HG02852 (cell line): ENCODE measurements around the gene CYP39A1.

Experiments used
- ATAC-seq: cut with Tn5 transposase; IDR thresholded peaks from one replicate; pipeline ENCODE4 v1.9.1; 2021; ENCODE audit warnings: mild to moderate bottlenecking, moderate library complexity; ENCODE audit not compliant: unreplicated experiment

CYP39A1 gene

DNA sequence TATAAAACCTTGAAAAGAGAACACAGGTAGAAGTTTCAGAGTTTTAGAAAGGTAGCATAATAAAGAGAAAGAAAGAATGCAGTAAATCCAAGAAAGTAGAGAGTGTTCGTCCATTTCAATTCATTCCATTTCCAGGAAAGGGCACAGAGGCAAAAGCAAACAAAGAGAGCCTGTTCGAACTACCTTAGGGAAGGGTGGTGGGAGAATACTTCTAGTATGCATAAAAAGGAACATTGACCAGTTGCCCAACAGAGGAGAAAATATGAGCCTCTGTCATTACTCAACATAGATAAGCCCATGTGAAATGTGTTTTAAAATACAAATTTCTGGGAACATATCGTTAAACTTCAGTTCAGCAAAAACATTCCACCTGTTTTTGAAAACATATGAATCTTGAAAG lies 60.6 kb downstream of the CYP39A1 start:
- no peak for ATAC-seq

DNA sequence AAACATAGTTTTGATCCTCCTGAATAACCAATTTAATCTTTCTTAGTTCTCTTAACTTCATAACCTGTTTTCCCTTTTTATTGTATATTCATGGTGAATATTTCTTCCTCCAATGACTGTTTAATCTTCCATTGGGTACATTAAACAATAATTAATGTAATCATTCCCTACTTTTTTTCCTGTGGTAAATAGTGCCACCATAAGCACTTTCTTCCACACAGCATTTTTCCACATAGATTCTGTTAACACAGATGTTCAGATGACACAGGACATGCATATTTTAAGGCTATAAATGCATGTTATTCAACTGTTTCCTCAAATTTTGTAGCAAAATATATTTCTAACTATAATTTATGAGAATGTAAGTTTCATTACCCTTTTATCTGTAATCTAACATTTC lies 61.9 kb downstream of the CYP39A1 start:
- no peak for ATAC-seq

DNA sequence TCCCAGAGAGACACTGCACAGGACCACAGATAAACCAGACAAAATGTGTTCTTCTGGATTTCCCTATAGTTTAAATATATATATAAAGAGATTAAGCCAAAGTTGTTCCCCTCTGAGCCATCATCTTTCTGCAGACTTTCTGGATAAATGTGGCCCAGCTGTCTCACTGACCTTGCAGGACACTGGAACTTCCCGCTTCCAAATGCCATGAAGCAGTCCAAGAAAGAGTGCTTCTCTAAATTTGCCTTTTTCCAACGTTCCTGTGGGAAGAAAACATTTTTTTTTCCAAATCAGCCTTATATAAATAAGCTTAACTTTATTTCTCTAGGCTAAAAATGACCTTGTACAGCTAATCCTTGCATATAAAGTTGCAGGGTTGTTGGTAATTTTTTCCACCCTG lies 65.7 kb downstream of the CYP39A1 start:
- ATAC-seq, result no peak

DNA sequence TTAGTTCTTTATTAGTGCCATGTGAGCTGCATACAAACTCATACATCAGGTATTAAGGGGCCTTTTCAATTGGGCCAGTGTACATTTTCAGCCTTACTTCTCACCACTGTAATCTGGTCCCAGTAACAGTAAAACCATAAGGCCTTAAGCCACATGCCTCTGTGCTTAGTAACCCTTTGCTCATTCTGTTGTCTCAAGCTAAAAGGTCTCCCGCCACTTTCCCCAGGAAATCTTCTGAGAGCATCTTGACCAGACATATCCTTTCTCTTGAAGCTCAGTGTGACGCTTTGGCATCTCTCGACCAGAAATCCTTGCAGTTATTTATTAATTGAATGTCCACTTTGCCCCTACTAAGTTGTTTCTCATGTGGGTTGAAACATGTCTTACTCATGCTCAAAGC lies 68.0 kb downstream of the CYP39A1 start:
- ATAC-seq, result no peak

DNA sequence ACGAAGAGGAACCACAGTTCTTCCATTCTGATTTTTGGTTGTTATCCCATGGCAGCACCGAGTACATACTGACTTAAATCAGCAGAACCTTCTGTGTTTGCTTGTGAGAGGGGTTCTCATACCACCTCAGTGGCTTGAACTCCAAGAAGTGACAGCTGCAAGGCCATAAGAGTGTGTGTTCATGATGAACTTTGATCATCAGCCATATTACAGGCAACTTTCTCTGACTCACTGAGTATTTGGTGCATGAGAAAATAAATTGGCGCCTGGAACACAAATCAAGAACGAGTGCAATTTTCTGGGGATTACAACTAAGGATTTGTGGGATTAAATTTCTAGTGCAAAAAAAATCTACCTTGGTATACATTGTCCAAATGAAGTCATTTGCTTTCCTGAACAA lies 68.9 kb downstream of the CYP39A1 start:
- no peak for ATAC-seq

DNA sequence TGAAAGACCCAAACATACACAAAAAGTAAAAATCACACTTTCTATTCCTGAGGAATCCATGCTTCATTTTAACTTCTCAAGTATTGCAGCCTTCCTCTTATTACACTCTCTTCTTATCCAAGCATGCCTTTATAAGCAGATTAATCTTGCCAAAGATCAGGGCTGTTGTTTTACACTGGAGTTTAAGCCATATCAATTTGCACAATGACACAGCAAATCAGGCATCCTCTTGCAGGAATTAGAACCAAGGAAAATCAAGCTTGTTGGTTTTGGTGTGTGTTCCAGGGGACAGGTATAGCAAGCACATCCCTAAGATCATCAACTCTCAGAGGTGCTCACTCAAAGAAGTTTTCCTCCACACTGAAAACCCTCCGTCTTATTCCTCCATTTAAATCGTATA lies 69.5 kb downstream of the CYP39A1 start:
- no peak for ATAC-seq

DNA sequence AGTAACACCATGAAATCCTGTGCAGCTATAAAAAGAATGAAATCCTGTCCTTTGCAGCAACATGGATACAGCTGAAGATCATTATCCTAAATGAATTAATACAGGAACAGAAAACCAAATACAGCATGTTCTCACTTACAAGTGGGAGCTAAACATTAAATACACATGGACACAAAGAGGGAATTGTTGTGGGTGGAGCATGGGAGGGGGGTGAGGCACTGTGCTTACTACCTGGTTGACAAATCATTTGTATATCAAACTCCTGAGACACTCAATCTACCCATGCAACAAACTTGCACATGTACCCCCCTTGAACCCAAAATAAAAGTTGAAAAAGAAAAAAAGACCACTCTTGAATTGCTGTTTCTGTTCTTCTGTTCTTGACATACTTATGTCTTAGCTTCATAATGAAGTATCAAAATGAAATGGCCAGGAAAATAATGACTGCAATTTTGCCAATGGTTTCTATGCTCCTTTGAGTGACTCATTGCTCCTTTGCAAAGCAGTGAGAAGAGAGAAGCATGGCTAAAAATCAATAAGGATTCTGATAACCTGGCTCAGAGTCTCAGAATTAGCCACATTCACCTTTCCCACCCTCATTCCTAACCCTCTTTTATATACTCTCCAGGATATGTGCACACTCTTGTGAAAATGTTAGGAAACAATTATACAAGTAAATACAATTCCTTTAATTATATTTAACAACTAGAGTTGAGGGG lies 71.0 kb downstream of the CYP39A1 start:
- ATAC-seq, result no peak

DNA sequence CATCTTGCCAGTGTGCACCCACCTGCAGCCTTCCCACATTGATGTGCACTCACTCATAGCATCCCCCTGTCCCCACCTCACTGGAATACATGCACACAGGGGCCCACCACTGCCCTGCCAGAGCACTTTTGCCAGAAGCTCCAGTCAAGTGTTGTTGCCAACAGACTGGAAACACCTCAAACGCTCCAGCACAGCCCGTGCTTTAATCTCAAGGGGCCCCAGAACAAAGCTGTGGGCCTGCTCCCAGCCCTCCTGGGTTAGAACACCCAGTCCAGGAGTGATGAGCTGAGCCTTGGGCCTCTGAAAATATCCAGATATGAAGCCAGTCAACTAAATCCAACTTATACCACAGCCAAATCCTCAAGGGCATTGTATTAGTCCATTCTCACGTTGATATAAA lies 77.1 kb downstream of the CYP39A1 start:
- no peak for ATAC-seq

DNA sequence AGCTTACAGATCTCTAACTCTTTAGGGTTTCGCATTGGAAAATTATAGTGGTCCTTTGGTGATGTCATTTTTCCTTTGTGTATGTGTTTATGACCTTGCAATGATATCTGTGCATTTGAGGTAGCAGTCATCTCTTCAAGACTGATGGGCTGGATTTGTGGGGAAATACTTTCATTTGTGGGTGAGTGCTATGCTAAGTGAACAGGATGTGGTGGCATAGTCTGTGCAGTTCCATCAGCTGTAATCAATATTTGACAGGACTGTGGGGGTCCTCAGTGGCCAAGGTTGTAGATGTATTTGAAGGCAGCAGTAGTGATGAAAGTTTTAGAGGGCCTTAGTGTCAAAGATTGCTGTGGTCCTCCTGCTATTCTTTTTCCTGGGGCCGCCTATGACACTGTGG lies 79.5 kb downstream of the CYP39A1 start:
- no peak for ATAC-seq

DNA sequence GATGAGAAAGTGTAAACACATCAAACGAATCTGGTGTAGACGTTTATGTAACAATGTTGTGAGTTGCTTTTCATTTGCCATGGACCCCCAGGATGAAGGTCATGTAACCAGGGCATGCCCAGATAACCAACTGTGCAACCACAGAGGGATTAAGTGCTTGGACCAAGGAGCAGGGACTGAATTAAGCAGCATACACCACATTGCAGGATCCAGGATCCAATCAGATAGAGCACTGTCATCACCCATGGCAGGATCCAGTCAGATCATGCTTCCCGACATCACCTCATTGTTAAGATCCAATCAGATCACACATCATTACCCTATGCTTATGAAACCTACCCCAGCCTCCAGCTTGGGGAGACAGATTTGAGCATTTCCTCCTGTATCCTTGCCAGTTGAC lies 87.1 kb downstream of the CYP39A1 start:
- ATAC-seq, result no peak

DNA sequence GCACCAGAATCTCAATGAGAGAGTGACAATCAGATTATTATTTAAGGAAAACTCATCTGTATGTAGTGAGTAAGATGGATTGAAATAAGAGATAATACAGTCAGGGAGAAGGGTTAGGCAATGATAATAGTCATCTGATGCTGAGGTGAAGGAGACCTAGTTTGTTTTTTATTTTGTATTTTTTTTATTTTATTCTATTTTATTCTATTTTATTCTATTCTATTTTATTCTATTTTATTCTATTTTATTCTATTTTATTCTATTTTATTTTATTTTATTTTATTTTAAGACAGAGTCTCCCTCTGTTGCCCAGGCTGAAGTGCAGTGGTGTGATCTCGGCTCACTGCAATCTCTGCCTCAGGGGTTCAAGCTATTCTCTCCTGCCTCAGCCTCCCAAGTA lies 88.7 kb downstream of the CYP39A1 start:
- ATAC-seq, result no peak

DNA sequence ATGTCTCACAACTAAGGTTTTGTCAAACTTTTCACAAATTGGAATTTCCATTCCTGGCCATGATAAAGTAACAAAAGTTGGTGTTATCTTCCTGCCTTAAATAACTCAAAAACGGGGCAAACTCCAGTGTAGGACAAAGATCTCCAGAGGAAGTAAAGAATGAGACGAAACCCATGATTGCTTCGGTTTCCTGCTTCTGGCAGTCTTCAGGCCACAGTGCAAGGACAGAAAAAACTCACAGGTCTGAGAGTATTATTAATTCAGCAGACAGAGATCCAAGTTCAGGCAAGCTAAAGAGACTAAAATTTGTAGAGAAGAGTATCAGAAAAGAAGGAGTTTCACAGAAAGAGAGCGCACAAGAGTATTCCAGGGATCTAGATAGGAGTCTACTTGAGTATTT lies 96.6 kb downstream of the CYP39A1 start:
- ATAC-seq, result no peak

DNA sequence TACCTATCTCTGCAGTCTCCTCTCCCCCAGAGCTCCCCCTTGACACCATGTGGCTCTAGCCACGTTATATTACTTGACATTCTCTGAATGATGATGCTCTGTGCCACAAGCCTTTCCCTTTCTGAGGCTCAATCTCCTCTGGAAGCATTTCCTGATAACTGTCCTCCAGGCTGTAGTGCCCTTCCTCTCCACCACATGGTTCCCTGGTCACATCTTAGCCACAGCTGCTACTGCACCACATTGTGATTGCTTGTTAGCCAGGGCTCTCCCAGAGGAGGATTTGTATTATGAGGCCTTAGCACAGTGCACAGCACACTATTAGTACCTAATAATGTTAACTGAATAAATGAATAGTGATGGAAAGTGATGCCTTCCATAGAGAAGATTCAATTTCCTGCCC lies 97.5 kb downstream of the CYP39A1 start:
- ATAC-seq, result no peak

DNA sequence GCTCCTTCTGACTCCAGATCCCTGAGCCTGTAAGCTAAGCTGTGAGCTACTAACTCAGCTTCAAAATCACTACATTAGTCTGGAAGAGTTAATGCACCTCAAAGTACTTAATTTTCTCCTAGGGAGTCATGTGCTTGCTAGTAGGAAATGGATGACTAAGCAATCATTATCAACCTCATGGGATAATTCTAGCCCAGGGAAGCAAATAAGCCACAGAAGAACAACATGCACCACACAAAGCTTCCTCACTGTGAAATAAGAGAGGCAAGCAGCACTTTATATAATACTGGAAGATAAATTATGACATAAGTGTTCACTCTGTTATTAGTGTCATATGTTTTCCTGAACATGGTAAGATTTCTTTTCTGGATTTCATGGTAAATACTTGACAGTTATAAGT lies 103.5 kb downstream of the CYP39A1 start:
- no peak for ATAC-seq

DNA sequence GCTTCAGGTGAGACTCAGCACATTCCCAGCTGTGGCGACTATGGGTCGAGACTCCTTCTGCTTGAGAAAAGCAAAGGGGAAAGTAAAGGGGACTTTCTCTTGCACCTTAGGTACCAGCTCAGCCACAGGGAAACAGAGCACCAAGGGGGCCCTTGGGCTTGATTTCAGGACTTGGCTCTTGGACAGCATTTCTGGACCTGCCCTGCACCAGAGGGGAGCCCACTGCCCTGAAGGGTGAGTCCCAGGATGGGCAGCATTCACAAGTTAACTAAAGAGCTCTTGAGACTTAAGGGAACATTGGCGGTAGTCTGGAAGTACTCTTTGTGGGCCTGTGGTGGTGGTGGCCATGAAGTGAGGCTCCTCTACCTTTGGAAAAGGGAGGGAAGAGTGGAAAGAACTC lies 111.1 kb downstream of the CYP39A1 start:
- no peak for ATAC-seq

DNA sequence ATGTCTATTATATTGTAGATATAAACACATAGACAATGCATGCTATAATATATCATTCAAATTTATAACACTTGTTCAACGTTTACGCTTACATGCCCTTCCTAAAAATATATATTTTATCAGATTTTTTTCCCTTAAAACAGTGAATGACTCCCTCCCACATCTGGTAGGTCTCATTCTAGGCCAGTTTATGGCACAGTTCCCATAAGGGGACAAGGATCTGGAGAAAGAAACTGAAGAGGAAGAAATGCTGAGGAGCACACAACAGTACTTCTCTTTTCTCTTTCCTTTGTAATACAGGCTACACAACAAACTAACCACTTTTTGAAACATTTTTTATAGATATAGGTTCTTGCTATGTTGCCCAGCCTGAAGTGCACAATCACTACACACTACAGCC lies 112.8 kb downstream of the CYP39A1 start:
- ATAC-seq, result no peak

DNA sequence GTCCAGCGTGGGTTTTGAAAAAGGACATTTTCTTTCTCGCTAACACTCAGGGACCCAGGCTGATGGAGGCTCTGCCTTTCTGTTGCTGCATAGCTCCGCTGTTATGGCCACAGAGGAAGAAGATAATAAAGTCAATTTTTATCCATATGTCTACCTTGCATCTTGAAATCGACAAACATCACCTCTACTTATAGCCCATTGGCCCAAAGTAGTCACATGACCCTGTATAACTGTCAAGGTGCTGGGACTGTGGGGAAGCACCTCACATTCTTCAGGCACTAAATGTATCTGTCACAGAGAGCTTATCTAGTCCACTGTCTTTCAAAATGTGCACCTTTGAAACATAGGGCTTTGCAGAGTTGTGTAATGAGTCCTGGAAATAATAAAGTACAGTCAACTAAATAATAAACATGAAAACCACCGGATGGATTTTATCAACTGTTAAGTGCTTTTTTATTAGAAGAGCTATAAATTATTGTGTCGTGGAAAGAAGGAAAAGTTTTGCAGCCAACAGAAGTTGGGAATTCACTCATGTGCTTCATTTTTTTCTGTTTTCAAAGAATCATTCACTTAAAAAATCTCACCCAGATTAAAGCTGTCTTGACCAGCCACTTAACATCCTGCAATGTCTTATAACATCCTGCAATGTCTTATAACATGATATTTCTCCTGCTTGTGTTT lies 113.7 kb downstream of the CYP39A1 start:
- ATAC-seq, result no peak

DNA sequence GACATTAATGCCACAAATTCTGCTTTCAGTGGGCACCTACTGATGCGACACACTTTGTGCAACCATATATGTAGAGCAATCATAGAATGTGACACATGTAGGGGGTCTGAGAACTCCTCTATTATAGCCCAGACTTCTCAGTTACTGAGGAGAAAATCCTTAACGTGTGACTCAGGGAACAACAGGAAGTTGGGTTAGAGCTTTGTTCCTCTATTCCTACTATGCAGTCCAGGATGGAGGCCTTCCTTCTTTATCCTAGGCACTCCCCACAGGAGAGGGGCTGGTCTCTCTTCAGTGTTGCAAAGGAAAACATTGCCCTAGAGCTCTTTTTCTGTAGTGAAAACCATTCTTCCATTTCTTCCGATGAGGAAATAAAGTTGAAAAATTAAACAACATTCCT lies 121.7 kb downstream of the CYP39A1 start:
- no peak for ATAC-seq

DNA sequence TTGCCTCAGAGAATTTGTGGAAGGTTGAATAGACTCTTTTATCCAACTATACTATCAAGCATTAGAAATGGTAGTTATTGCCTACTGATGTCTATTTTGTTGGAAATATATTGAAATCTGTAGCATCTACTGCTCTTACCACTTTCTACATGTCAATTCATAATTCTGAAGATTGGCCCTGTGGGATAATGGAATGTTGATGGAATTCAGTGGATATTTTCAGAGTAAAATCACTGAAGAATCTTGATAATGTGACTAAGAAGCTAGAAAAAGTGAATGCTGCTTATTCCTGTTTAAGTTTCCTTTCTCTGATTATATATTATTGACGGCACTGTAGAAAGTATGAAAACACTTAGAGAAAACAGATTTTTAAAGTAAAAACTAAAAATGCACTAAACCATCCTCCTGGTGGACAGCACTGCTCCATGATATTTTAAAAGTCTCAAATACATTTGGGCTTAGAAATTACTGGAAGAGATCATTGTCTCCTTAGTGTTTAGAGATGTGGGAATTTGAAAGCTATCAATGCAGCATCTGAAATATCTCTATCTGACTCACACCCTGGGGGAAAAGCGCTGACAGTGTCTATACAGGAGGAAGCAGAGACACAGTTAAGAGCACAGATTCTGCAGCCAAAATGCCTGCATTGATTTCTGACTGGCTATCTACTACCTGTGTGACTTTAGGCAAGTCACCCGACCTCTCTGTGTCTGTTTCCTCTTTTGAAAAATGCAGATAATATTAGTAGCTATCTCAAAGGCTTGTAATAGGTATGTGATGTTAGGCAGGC lies 123.5 kb downstream of the CYP39A1 start:
- no peak for ATAC-seq

DNA sequence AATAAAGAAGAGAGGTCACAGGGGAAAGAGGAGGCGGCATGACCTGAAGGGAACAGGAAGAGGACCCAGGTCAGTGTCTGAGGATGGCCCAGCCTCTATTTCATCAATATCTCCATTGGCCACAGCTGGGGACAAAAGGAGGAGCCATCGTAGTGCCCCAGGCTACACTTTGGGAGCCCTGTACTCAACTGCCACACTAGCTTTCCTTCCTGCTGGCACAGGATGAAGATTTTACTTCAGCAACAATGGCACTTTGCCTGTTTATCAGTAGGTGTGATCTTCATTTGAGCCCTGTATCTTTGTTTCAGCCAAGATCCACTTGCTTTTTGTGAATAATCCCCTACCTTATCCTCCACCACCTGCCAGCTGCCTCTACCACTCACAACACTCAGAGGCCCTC lies 126.0 kb downstream of the CYP39A1 start:
- no peak for ATAC-seq

DNA sequence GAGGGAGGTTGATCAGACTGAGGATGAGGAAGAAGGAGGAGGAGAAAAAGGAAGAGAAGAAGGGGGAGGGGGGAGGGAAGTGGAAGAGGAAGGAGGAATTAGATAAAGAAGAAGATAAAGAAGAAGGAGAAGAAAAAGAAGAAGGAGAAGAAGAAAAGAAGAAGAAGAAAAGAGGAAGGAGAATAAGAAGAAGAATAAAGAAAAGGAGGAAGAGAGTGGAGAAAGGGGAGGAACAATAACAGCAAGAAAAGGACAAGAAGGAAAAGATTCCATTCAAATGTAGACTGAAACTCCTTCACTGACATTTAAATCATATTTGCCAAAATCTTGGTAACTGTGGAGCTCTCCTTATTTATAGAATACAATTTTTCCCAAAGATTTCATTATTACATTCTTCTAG lies 127.0 kb downstream of the CYP39A1 start:
- no peak for ATAC-seq

DNA sequence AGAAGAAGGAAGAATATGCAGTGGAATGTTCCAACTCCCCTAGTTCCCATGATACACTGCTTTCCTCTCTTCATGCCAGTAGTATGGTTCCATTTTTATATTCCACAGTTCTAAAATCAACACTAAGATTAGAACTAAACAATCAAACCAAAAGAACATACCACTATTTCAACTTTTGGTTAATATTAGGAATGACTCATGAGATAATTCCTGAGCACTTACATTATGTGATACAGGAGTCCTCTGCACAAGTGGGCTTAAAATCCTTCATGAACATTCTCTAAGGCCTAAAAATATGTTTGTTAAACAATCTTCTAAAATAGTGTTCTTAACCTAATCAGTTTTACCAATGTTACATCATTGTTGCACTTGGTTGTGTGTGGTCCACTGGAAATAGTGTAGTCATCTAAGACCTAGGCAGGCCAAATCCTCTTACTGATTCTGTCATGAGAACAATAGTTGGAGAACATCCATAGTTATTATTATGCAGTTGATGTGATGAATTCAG lies 131.1 kb downstream of the CYP39A1 start:
- no peak for ATAC-seq
